Sigmoid colon (tissue), 4 donors: ENCODE measurements around the gene PLTP.

Experiments used
- POLR2A ChIP-seq, 2 donors: fragments of 450-650 bp; IDR thresholded peaks; one replicate each; pipeline ENCODE4 v1.6.1; 2016; ENCODE audit warnings: antibody characterized with exemption in 2 of 2, mild to moderate bottlenecking in 2 of 2, moderate library complexity in 2 of 2
- POLR2AphosphoS5 ChIP-seq, 4 donors: sonication (generic); formaldehyde crosslinking; IDR thresholded peaks; one replicate each; pipeline ENCODE4 v1.6.1; 2017; ENCODE audit warnings: antibody characterized with exemption in 4 of 4
- TF ChIP-seq, protein P1 (sequence below), 4 experiments: fragments of 450-650 bp in 3 of 4; fragments of 200-600 bp in 1 of 4; IDR thresholded peaks; one replicate each; pipeline ENCODE4 v1.5.1; 2016 to 2019; ENCODE audit warnings: antibody characterized with exemption in 4 of 4, mild to moderate bottlenecking in 3 of 4, moderate library complexity in 2 of 4

DNA sequence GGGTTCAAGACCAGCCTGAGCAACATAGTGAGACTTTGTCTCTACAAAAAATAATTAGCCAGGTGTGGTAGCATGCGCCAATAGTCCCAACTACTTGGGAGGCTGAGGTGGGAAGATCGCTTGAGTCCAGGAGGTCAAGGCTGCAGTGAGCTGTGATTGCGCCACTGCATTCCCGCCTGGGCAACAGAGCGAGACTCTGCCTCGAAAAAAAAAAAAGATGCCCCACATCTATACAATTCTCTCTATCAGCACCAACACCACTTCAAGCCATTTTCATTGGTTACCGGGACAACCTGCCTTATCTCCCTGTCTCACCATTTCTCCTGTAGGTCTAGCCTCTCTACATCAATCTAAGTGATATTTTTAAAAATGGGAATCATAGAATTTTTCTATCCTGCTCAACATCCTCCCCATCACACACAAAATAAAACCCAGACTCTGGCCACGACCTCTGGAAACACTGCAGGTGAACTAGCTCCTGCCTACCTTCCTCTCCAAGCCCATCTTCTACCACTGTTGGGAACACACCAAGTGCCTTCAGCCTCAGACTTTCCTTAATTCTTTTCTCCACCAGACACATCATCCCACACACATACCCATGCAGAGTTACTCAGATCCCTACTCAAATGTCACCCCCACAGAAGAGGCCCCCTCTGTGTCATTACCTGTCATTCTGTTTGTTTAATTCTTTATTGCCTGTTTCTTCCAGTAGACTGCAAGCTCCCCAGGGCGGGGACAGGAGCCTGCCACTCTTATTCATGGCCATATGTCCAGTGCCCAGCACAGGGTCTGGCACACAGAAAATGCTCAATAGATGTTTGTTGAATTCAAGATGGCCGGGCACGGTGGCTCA lies 9.6 kb upstream of the PLTP start:
- no peak for TF ChIP-seq POLR2A (IDR thresholded peaks at IDR 0.05)
- TF ChIP-seq, protein P1, sequence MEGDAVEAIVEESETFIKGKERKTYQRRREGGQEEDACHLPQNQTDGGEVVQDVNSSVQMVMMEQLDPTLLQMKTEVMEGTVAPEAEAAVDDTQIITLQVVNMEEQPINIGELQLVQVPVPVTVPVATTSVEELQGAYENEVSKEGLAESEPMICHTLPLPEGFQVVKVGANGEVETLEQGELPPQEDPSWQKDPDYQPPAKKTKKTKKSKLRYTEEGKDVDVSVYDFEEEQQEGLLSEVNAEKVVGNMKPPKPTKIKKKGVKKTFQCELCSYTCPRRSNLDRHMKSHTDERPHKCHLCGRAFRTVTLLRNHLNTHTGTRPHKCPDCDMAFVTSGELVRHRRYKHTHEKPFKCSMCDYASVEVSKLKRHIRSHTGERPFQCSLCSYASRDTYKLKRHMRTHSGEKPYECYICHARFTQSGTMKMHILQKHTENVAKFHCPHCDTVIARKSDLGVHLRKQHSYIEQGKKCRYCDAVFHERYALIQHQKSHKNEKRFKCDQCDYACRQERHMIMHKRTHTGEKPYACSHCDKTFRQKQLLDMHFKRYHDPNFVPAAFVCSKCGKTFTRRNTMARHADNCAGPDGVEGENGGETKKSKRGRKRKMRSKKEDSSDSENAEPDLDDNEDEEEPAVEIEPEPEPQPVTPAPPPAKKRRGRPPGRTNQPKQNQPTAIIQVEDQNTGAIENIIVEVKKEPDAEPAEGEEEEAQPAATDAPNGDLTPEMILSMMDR (IDR thresholded peaks at IDR 0.05): no peak
- no peak for TF ChIP-seq POLR2AphosphoS5 (IDR thresholded peaks at IDR 0.05)
